ENCODE measurements around the gene CDK19. TPM values are rescaled to one million over a fixed set of nuclear protein-coding genes. Genes with fewer than 3 reads are reported as not detected.

Gene CDK19
- total RNA-seq, 1 donor from 2014 or later = 19.0 TPM

- no peak for DNase-seq (ENCODE audit: low spot score)
- Mint-ChIP-seq H3K4me1 (ENCODE audit: unreplicated experiment) (peaks cover 24% of the 10 kb centered on the region), H3K9me3 (ENCODE audit: unreplicated experiment) (no peaks in the 10 kb centered on the region), H3K4me3 (ENCODE audit: unreplicated experiment) (no peak overlapping the region), H3K27me3 (ENCODE audit: unreplicated experiment) (no peaks in the 10 kb centered on the region), H3K27ac (ENCODE audit: unreplicated experiment) (no peak overlapping the region), H3K36me3 (ENCODE audit: low read depth, unreplicated experiment) (peaks cover 4% of the 10 kb centered on the region)
- no peak for TF ChIP-seq CTCF (IDR thresholded peaks at IDR 0.05; ENCODE audit: unreplicated experiment)
Measured at GRCh38 chr6:110660066-110660655, 155.1 kb downstream of the CDK19 start.

- peak overlapping the region; percentile 27 for H3K27ac Mint-ChIP-seq (ENCODE audit: unreplicated experiment)
- H3K4me1 Mint-ChIP-seq (ENCODE audit: unreplicated experiment) = peaks cover 24% of the 10 kb centered on the region
- H3K36me3 Mint-ChIP-seq (ENCODE audit: low read depth, unreplicated experiment) = peaks cover 4% of the 10 kb centered on the region
Measured at GRCh38 chr6:110658631-110659211, 156.5 kb downstream of the CDK19 start.

GRCh38 chr6:110656492-110656891, 158.8 kb downstream of the CDK19 start:
- peak overlapping the region; percentile 84 for H3K27ac Mint-ChIP-seq (ENCODE audit: unreplicated experiment)
- no peaks in the 10 kb centered on the region for H3K27me3 Mint-ChIP-seq (ENCODE audit: unreplicated experiment)
- no peak overlapping the region for H3K4me3 Mint-ChIP-seq (ENCODE audit: unreplicated experiment)
- peaks cover 24% of the 10 kb centered on the region for H3K4me1 Mint-ChIP-seq (ENCODE audit: unreplicated experiment)
- H3K9me3 Mint-ChIP-seq (ENCODE audit: unreplicated experiment) = no peaks in the 10 kb centered on the region
- no peak for TF ChIP-seq CTCF (IDR thresholded peaks at IDR 0.05; ENCODE audit: unreplicated experiment)
- peaks cover 4% of the 10 kb centered on the region for H3K36me3 Mint-ChIP-seq (ENCODE audit: low read depth, unreplicated experiment)
- no peak for DNase-seq (ENCODE audit: low spot score)

More at GRCh38 chr6:110658631-110659211, 156.5 kb downstream of the CDK19 start:
- no peaks in the 10 kb centered on the region for H3K9me3 Mint-ChIP-seq (ENCODE audit: unreplicated experiment)
- H3K4me3 Mint-ChIP-seq (ENCODE audit: unreplicated experiment) = no peak overlapping the region
- DNase-seq (ENCODE audit: low spot score) = no peak
- no peak for TF ChIP-seq CTCF (IDR thresholded peaks at IDR 0.05; ENCODE audit: unreplicated experiment)
- H3K27me3 Mint-ChIP-seq (ENCODE audit: unreplicated experiment) = no peaks in the 10 kb centered on the region

GRCh38 chr6:110655821-110656220, 159.4 kb downstream of the CDK19 start:
- TF ChIP-seq CTCF (IDR thresholded peaks at IDR 0.05; ENCODE audit: unreplicated experiment) = no peak
- peak overlapping the region; percentile 84 for H3K27ac Mint-ChIP-seq (ENCODE audit: unreplicated experiment)
- peaks cover 3% of the 10 kb centered on the region for H3K36me3 Mint-ChIP-seq (ENCODE audit: low read depth, unreplicated experiment)
- no peak for DNase-seq (ENCODE audit: low spot score)
- no peaks in the 10 kb centered on the region for H3K9me3 Mint-ChIP-seq (ENCODE audit: unreplicated experiment)
- H3K4me1 Mint-ChIP-seq (ENCODE audit: unreplicated experiment) = peaks cover 24% of the 10 kb centered on the region
- no peak overlapping the region for H3K4me3 Mint-ChIP-seq (ENCODE audit: unreplicated experiment)
- no peaks in the 10 kb centered on the region for H3K27me3 Mint-ChIP-seq (ENCODE audit: unreplicated experiment)

- no peak for DNase-seq (ENCODE audit: low spot score)
- Mint-ChIP-seq H3K4me3 (ENCODE audit: unreplicated experiment) (no peak overlapping the region), H3K27me3 (ENCODE audit: unreplicated experiment) (no peaks in the 10 kb centered on the region), H3K9me3 (ENCODE audit: unreplicated experiment) (no peaks in the 10 kb centered on the region), H3K4me1 (ENCODE audit: unreplicated experiment) (peaks cover 24% of the 10 kb centered on the region), H3K36me3 (ENCODE audit: low read depth, unreplicated experiment) (no peaks in the 10 kb centered on the region), H3K27ac (ENCODE audit: unreplicated experiment) (peak overlapping the region; percentile 2)
- no peak for TF ChIP-seq CTCF (IDR thresholded peaks at IDR 0.05; ENCODE audit: unreplicated experiment)
Measured at GRCh38 chr6:110654096-110654820, 161.0 kb downstream of the CDK19 start.

Data from endothelial cell (in vitro differentiated cells).